Measurements from ENCODE around the gene RNF115. TPM values are rescaled to one million over a fixed set of nuclear protein-coding genes. Genes with fewer than 3 reads are reported as not detected.
A peak's percentile ranks its signal among the peaks of the same experiment; 100 is the strongest.

RNF115 gene
- total RNA-seq, 4 donors from 2014 or later, result 37.8 to 46.3 (median 40.3) TPM

- Histone ChIP-seq H3K27ac (replicated peaks in 1 of 4) (no peak overlapping the region), H3K27me3 (no peaks in the 10 kb centered on the region), H3K36me3 (no peaks in the 10 kb centered on the region), H3K4me1 (peaks cover 11 to 41% (median 32%) of the 10 kb centered on the region in 4 donors), H3K4me3 (no peak overlapping the region), H3K9me3 (no peaks in the 10 kb centered on the region)
- DNase-seq (ENCODE audit: extremely low spot score), result no peak
- intact Hi-C loops (cut with DNase I), result no loop called here
- no peak for TF ChIP-seq CTCF (IDR thresholded peaks at IDR 0.05)
- no peak for TF ChIP-seq POLR2AphosphoS5 (IDR thresholded peaks at IDR 0.05)
- no peak for TF ChIP-seq POLR2A (IDR thresholded peaks at IDR 0.05; ENCODE audit: low read depth)
- TF ChIP-seq EP300 (IDR thresholded peaks at IDR 0.05), result no peak
- WGBS, result 85% methylated on average over 9 of the region's 10 CpGs
These were observed 107.1 kb downstream of the RNF115 start for GRCh38 chr1:145716641-145717345.

- Histone ChIP-seq H3K9me3 (no peaks in the 10 kb centered on the region), H3K4me3 (no peak overlapping the region), H3K4me1 (peaks cover 0 to 35% (median 23%) of the 10 kb centered on the region in 4 donors), H3K27me3 (no peaks in the 10 kb centered on the region), H3K27ac (replicated peaks in 1 of 4) (peak overlapping the region; percentile 11 to 64 (median 43)), H3K36me3 (no peaks in the 10 kb centered on the region)
- no peak for TF ChIP-seq POLR2A (IDR thresholded peaks at IDR 0.05; ENCODE audit: low read depth)
- no peak for TF ChIP-seq POLR2AphosphoS5 (IDR thresholded peaks at IDR 0.05)
- TF ChIP-seq EP300 (IDR thresholded peaks at IDR 0.05), result no peak
- TF ChIP-seq CTCF (IDR thresholded peaks at IDR 0.05), result no peak
- no peak for DNase-seq (ENCODE audit: extremely low spot score)
- WGBS, result 59% methylated on average over 5 of the region's 6 CpGs
- intact Hi-C loops (cut with DNase I), result no loop called here
These were observed 109.3 kb downstream of the RNF115 start for GRCh38 chr1:145714524-145715111.

- WGBS, result 31% methylated on average over 3 of the region's 3 CpGs
- Histone ChIP-seq H3K27ac (replicated peaks in 1 of 4) (peak overlapping the region; percentile 4 to 47 (median 34)), H3K4me1 (peaks cover 0 to 35% (median 23%) of the 10 kb centered on the region in 4 donors), H3K36me3 (no peaks in the 10 kb centered on the region), H3K9me3 (no peaks in the 10 kb centered on the region), H3K27me3 (no peaks in the 10 kb centered on the region), H3K4me3 (no peak overlapping the region)
- intact Hi-C loops (cut with DNase I), result no loop called here
- TF ChIP-seq CTCF (IDR thresholded peaks at IDR 0.05), result no peak
- TF ChIP-seq POLR2A (IDR thresholded peaks at IDR 0.05; ENCODE audit: low read depth), result no peak
- peak in 1 of 2 donors; percentile 47 for TF ChIP-seq POLR2AphosphoS5 (IDR thresholded peaks at IDR 0.05)
- no peak for TF ChIP-seq EP300 (IDR thresholded peaks at IDR 0.05)
- DNase-seq (ENCODE audit: extremely low spot score), result no peak
These were observed 112.7 kb downstream of the RNF115 start for GRCh38 chr1:145711213-145711651.

- 75% methylated on average over 4 of the region's 4 CpGs for WGBS
- no peak overlapping the region for H3K4me3 ChIP-seq
- H3K9me3 ChIP-seq, result no peaks in the 10 kb centered on the region
- DNase-seq (ENCODE audit: extremely low spot score), result no peak
- H3K36me3 ChIP-seq, result no peaks in the 10 kb centered on the region
- peaks cover 0 to 35% (median 23%) of the 10 kb centered on the region in 4 donors for H3K4me1 ChIP-seq
- H3K27ac ChIP-seq (replicated peaks in 1 of 4), result peak overlapping the region in 1 of 4 donors; percentile 47
- H3K27me3 ChIP-seq, result no peaks in the 10 kb centered on the region
- intact Hi-C loops (cut with DNase I), result no loop called here
- no peak for TF ChIP-seq POLR2AphosphoS5 (IDR thresholded peaks at IDR 0.05)
- TF ChIP-seq EP300 (IDR thresholded peaks at IDR 0.05), result no peak
- TF ChIP-seq CTCF (IDR thresholded peaks at IDR 0.05), result no peak
- no peak for TF ChIP-seq POLR2A (IDR thresholded peaks at IDR 0.05; ENCODE audit: low read depth)
These were observed 113.4 kb downstream of the RNF115 start for GRCh38 chr1:145710291-145711027.

Measured in esophagus muscularis mucosa (tissue), 4 donors.